CD8-positive, alpha-beta memory T cell (primary cell): Measurements from ENCODE around the gene KRTCAP2. TPM values are rescaled to one million over a fixed set of nuclear protein-coding genes. Genes with fewer than 3 reads are reported as not detected.
"Not testable (repeated sequence)": the region's sequence is repeated elsewhere in the genome, so short reads cannot be mapped to it uniquely, and the experiment has no call there.

Experiments used
- CTCF ChIA-PET: fragments of 350-600 bp; sonication (Branson Sonifier 250); formaldehyde crosslinking; loops from one replicate; lab custom pipeline; 2021; ENCODE audit warnings: antibody characterized with exemption; lab: Charles Lee
- POLR2A ChIA-PET: fragments of 350-600 bp; sonication (Branson Sonifier 250); formaldehyde crosslinking; loops from one replicate; lab custom pipeline; 2021; ENCODE audit warnings: antibody characterized with exemption; lab: Charles Lee
- DNase-seq, 5 donors: peaks; one replicate each; pipeline versions ENCODE4 v3.0.0 to v3.0.0-alpha.2; 2020 to 2022; ENCODE audit warnings: mixed read lengths in 1 of 5
- H3K27ac ChIP-seq: one replicate; pipeline ENCODE4 v1.7.0; 2013; ENCODE audit warnings: low read depth, mild to moderate bottlenecking, low read length, moderate library complexity
- H3K27me3 ChIP-seq: 2 replicates; pipeline ENCODE4 v1.7.0; 2013; ENCODE audit warnings: low read length, mild to moderate bottlenecking; ENCODE audit not compliant: insufficient read depth, poor library complexity, severe bottlenecking
- H3K36me3 ChIP-seq: 2 replicates; pipeline ENCODE4 v1.7.0; 2013; ENCODE audit warnings: mild to moderate bottlenecking, low read length, moderate library complexity; ENCODE audit not compliant: insufficient read depth
- H3K4me1 ChIP-seq: 2 replicates; pipeline ENCODE4 v1.7.0; 2013; ENCODE audit warnings: mild to moderate bottlenecking, low read length, moderate library complexity; ENCODE audit not compliant: insufficient read depth
- H3K4me3 ChIP-seq: 2 replicates; pipeline ENCODE4 v1.7.0; 2013; ENCODE audit warnings: mild to moderate bottlenecking, low read length
- H3K9me3 ChIP-seq: 2 replicates; pipeline ENCODE4 v1.7.0; 2013; ENCODE audit warnings: mild to moderate bottlenecking, low read length
- H3K27ac Mint-ChIP-seq, 8 donors: one replicate each; pipeline ENCODE4 v1.8.0; 2020 to 2021; ENCODE audit warnings: mixed read lengths in 8 of 8, mild to moderate bottlenecking in 6 of 8, inconsistent platforms in 3 of 8, moderate library complexity in 3 of 8
- H3K27me3 Mint-ChIP-seq, 2 donors: one replicate each; pipeline ENCODE4 v1.8.0; 2020 to 2021; ENCODE audit warnings: mixed read lengths in 2 of 2, mild to moderate bottlenecking in 1 of 2, moderate library complexity in 1 of 2
- H3K36me3 Mint-ChIP-seq, 3 donors: one replicate each; pipeline ENCODE4 v1.8.0; 2020 to 2021; ENCODE audit warnings: mixed read lengths in 3 of 3, inconsistent platforms in 1 of 3, mild to moderate bottlenecking in 1 of 3
- H3K4me1 Mint-ChIP-seq, 3 donors: one replicate each; pipeline ENCODE4 v1.8.0; 2020 to 2021; ENCODE audit warnings: mixed read lengths in 3 of 3, inconsistent platforms in 1 of 3, mild to moderate bottlenecking in 1 of 3
- H3K4me3 Mint-ChIP-seq, 7 donors: one replicate each; pipeline ENCODE4 v1.8.0; 2020 to 2021; ENCODE audit warnings: mixed read lengths in 7 of 7, mild to moderate bottlenecking in 6 of 7, moderate library complexity in 4 of 7, inconsistent platforms in 2 of 7
- H3K9me3 Mint-ChIP-seq, 5 donors: one replicate each; pipeline ENCODE4 v1.8.0; 2020 to 2022; ENCODE audit warnings: mixed read lengths in 5 of 5, mild to moderate bottlenecking in 3 of 5, moderate library complexity in 2 of 5, inconsistent platforms in 1 of 5
- polyA plus RNA-seq: library from polyadenylated mRNA; unstranded; fragments of 300-500 nt; fragmentation: Illumina TruSeq; gene quantifications from one replicate; pipeline ENCODE4 v1.2.3, GENCODE V29; 2021
- total RNA-seq, 2 experiments: library from RNA; stranded (reverse); gene quantifications; one replicate each; pipeline ENCODE4 v1.2.3, GENCODE V29; 2021

The KRTCAP2 gene
- total and polyA plus RNA-seq, 3 experiments from 2014 or later: 181 to 576 (median 207) TPM

DNA sequence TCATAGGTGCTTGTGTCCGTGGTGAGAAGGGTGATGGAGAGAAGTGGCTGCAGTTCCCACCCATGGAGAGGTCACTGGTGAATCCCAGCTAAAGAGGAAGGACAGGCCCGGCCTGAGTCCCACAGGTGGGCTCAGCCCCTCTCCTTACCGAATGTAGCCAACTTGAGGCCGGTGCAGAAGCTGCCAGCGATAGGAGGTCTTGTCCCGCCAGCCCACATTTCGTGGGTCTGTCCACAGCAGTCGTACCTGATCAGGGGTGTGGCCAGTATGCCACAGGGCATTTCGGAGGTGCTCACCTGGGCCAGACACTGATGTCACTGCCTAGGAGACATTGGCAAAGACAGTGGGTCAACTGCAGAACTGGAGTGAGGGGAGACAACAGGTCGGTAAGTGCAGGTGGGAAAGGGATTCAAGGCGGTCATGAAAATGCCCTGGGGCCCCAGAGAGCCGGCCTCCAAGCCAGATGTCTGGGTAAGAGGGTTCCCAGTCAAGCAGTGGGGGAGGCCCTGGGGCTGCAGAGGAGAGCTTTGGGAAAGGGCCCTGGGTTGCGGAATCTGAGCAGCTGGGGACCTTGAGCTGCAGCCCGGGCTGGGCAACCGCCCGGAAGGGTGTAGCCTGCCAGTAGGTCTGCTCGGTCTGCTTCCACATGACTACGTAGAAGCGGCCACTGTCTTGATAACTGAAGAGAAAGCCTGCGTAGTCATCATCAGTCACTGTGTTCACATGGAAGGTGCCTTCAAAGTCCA lies 24.0 kb upstream of the KRTCAP2 start:
- Mint-ChIP-seq H3K4me1 (peaks cover 23 to 36% (median 26%) of the 10 kb centered on the region in 3 donors), H3K4me3 (peak overlapping the region in 3 of 7 donors; percentile 8 to 45 (median 29))

DNA sequence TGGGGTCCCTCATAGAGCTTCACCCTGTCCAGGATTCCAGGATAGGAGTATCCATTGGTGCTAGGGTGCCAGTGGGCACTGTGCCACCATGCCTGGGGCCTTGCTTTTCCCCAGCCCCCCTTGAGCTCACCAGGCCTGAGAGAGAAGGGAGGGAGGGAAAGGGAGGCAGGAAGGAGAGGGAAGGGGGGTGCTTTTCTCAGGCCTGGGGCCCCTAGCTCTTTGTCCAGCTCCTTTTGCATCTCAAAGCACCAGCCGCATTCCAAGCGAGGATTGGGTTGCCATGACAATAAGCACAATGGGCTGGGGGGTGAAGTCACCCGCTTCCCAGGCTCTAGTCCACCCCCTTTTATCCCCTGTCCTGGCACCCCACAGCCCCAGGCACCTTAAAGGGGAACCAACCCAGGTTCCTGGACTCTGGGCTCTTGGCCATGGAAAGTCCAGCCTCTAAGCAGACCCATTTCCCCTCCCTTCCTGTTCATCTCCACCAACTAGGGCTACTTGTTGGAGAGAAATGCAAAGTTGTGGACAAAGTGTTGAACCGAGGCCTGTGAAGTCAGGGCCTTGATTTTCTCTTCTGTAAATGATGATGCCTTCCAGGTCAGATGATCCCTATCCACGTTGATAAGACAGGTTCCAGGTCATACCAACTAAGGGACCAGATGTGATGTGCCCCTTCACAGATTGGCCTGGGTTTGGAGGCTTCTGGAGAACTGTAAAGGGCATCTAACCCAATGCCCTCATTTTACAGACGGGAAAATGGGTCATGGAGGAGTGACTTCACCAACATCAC lies 23.2 kb upstream of the KRTCAP2 start:
- Mint-ChIP-seq H3K4me3 (peak overlapping the region in 4 of 7 donors; percentile 23 to 78 (median 40)), H3K4me1 (peaks cover 25 to 39% (median 26%) of the 10 kb centered on the region in 3 donors), H3K27me3 (no peaks in the 10 kb centered on the region), H3K27ac (peak overlapping the region; percentile 76 to 94 (median 88)), H3K36me3 (peaks cover 0 to 3% (median 1%) of the 10 kb centered on the region in 3 donors), H3K9me3 (no peaks in the 10 kb centered on the region)
- Histone ChIP-seq H3K27me3 (no peaks in the 10 kb centered on the region), H3K4me3 (no peak overlapping the region), H3K27ac (peak overlapping the region; percentile 13), H3K9me3 (no peaks in the 10 kb centered on the region), H3K4me1 (peaks cover 24% of the 10 kb centered on the region), H3K36me3 (no peaks in the 10 kb centered on the region)
- peak in 1 of 5 donors; percentile 44 for DNase-seq
- ChIA-PET CTCF (interaction anchor here (0.7 to 1.5 kb wide), 3 partner anchors 11 to 31 kb away, joined by 3 to 4 read pairs (median 3); partner anchors contain the start of gene THBS3), POLR2A (interaction anchor here (2.0 kb wide), 1 partner anchor 11 kb away, joined by 9 read pairs; no protein-coding TSS in a partner anchor)

More for the DNA sequence above, 24.0 kb upstream of the KRTCAP2 start:
- no peaks in the 10 kb centered on the region for H3K27me3 Mint-ChIP-seq
- H3K4me3 ChIP-seq: no peak overlapping the region
- no peaks in the 10 kb centered on the region for H3K36me3 ChIP-seq
- no peaks in the 10 kb centered on the region for H3K27me3 ChIP-seq
- no peaks in the 10 kb centered on the region for H3K9me3 Mint-ChIP-seq
- CTCF ChIA-PET: interaction anchor here (1.3 to 1.5 kb wide), 2 partner anchors 11 to 30 kb away, joined by 3 to 5 read pairs; partner anchors contain the start of genes MTX1 and THBS3
- H3K36me3 Mint-ChIP-seq: peaks cover 0 to 3% (median 1%) of the 10 kb centered on the region in 3 donors
- DNase-seq: peak in 1 of 5 donors; percentile 35
- H3K4me1 ChIP-seq: peaks cover 22% of the 10 kb centered on the region
- H3K9me3 ChIP-seq: no peaks in the 10 kb centered on the region
- POLR2A ChIA-PET: no interaction called here
- no peak overlapping the region for H3K27ac ChIP-seq
- H3K27ac Mint-ChIP-seq: peak overlapping the region in 6 of 8 donors; percentile 78 to 94 (median 86)

DNA sequence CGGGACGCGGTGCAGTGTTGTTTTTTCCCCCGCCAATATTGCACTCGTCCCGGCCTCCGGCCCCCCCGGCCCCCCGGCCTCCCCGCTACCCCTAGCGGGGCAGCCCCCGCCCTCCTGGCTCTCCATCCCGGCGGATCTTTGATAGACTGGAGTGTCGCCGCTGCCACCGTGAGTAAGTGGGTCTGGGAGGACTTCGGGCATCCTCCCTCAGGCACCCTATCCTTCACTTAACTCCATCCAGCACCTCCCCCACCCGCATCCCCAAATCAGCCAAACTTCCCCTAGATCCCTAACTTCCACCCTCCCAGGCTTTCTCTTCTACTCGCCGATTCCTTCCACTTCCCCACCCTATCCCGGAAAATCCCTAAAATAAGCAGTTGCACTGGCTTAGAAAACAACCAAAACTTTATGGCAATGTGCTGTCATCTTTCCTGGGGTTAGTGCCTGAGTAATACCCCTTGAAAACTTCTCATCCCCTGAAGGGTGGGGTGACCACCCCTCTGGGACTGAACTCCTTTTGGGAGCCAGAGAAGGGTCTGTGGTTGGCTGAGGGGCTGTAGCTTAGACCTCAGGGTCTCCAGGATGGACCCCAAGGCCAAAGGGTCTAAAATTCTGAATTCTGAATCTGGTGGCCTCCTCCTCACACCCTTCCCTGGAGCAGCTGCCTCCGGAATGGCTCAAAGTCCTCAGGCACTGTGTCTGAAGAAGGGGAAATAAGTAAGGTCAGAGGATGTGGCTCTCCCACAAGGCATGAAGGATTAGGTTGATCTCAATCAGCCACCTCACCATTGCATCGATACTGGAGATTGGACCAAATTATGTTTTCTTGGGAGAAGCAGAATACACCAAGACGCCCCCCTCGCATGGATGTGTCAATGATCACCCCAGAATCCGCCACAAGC lies 22.3 kb upstream of the KRTCAP2 start:
- ChIA-PET POLR2A (interaction anchor here (0.7 to 3.1 kb wide), 6 partner anchors 12 to 111 kb away, joined by 3 to 16 read pairs (median 6); partner anchors contain the start of genes CLK2 and MTX1), CTCF (interaction anchor here (0.7 to 3.0 kb wide), 10 partner anchors 11 to 77 kb away, joined by 3 to 84 read pairs (median 6); partner anchors contain the start of genes CLK2, KRTCAP2, MTX1 and THBS3)
- Histone ChIP-seq H3K36me3 (no peaks in the 10 kb centered on the region), H3K4me3 (no peak overlapping the region), H3K4me1 (peaks cover 24% of the 10 kb centered on the region), H3K27ac (peak overlapping the region; percentile 89), H3K9me3 (no peaks in the 10 kb centered on the region), H3K27me3 (no peaks in the 10 kb centered on the region)
- peak overlapping the region; percentile 68 to 94 (median 90) for H3K27ac Mint-ChIP-seq
- H3K4me3 Mint-ChIP-seq: peak overlapping the region; percentile 47 to 87 (median 62)
- peaks cover 0 to 3% (median 1%) of the 10 kb centered on the region in 3 donors for H3K36me3 Mint-ChIP-seq
- peak in 2 of 5 donors; percentile 14 to 38 for DNase-seq
- peaks cover 25 to 39% (median 26%) of the 10 kb centered on the region in 3 donors for H3K4me1 Mint-ChIP-seq
- no peaks in the 10 kb centered on the region for H3K27me3 Mint-ChIP-seq
- no peaks in the 10 kb centered on the region for H3K9me3 Mint-ChIP-seq

DNA sequence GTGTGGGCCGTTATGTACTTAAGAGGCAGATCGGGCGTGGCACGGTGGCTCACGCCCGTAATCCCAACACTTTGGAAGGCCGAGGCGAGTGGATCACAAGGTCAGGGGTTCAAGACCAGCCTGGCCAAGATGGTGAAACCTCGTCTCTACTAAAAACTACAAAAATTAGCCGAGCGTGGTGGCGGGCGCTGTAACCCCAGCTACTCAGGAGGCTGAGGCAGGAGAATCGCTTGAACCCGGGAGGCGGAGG lies 20.8 kb upstream of the KRTCAP2 start:
- H3K36me3 ChIP-seq: not testable (repeated sequence)
- H3K4me1 ChIP-seq: peaks cover 24% of the 10 kb centered on the region

DNA sequence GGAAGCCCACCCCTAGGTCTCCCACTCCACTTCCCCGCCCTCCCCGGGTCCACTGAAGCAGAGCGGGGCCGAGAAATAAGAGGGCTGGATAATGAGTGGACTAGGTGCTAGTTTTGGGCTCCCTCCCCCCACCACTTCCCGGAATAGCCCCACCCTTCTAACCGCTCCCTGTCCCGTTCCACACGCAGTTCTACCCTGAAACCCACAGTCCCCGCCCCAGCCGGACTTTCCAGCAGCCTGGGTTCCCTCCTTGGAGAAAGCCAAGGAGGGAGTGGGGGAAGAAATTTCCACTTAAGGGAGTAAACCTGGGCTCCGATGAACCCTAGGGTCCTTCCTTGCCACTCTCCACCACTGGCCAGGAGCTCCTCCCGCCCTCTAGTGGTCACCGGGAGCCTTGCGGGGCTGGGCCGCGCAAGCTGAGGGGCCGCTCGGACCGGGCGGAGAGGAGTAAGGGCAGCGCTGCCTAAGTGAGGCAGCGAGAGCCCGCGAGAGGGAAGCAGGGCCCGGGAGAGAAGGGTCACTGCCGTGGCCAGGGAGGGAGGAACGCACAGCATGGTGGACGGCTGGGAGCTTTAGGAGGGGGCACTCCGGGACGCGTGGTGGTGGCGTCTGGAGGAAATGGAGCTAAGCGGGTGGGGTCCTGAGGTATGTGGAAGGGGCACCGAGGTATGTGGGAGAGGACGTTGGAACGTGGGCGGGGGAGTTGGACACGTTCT lies 20.3 kb upstream of the KRTCAP2 start:
- no peaks in the 10 kb centered on the region for H3K27me3 ChIP-seq
- no peaks in the 10 kb centered on the region for H3K9me3 ChIP-seq
- H3K27ac ChIP-seq: peak overlapping the region; percentile 89
- Mint-ChIP-seq H3K4me1 (peaks cover 25 to 39% (median 26%) of the 10 kb centered on the region in 3 donors), H3K27me3 (no peaks in the 10 kb centered on the region), H3K27ac (peak overlapping the region; percentile 94 to 100 (median 98)), H3K36me3 (peaks cover 0 to 3% (median 0%) of the 10 kb centered on the region in 3 donors), H3K9me3 (no peaks in the 10 kb centered on the region), H3K4me3 (peak overlapping the region; percentile 83 to 95 (median 89))
- no peaks in the 10 kb centered on the region for H3K36me3 ChIP-seq
- ChIA-PET CTCF (interaction anchor here (0.6 to 3.0 kb wide), 22 partner anchors 8 to 414 kb away, joined by 3 to 84 read pairs (median 5); partner anchors contain the start of genes ADAM15, KRTCAP2, MTX1 and SLC50A1), POLR2A (interaction anchor here (0.7 to 3.1 kb wide), 6 partner anchors 16 to 457 kb away, joined by 3 to 16 read pairs (median 6); partner anchors contain the start of gene KRTCAP2)
- H3K4me3 ChIP-seq: peak overlapping the region; percentile 78
- peaks cover 24% of the 10 kb centered on the region for H3K4me1 ChIP-seq
- peak; percentile 55 to 78 (median 58) for DNase-seq

More for the DNA sequence above, 20.8 kb upstream of the KRTCAP2 start:
- DNase-seq, H3K27me3 ChIP-seq, H3K9me3 ChIP-seq, H3K9me3 Mint-ChIP-seq, H3K27me3 Mint-ChIP-seq, H3K36me3 Mint-ChIP-seq: not testable (repeated sequence)
- Mint-ChIP-seq H3K4me3 (peak overlapping the region; percentile 83 to 95 (median 89)), H3K4me1 (peaks cover 25 to 39% (median 26%) of the 10 kb centered on the region in 3 donors), H3K27ac (peak overlapping the region; percentile 94 to 100 (median 98))
- ChIA-PET POLR2A (interaction anchor here (0.7 to 3.1 kb wide), 9 partner anchors 15 to 457 kb away, joined by 3 to 16 read pairs (median 5); partner anchors contain the start of genes KRTCAP2 and MTX1), CTCF (interaction anchor here (0.6 to 3.0 kb wide), 22 partner anchors 8 to 414 kb away, joined by 3 to 84 read pairs (median 5); partner anchors contain the start of genes ADAM15, CLK2, KRTCAP2 and MTX1)
- Histone ChIP-seq H3K4me3 (peak overlapping the region; percentile 78), H3K27ac (peak overlapping the region; percentile 89)

DNA sequence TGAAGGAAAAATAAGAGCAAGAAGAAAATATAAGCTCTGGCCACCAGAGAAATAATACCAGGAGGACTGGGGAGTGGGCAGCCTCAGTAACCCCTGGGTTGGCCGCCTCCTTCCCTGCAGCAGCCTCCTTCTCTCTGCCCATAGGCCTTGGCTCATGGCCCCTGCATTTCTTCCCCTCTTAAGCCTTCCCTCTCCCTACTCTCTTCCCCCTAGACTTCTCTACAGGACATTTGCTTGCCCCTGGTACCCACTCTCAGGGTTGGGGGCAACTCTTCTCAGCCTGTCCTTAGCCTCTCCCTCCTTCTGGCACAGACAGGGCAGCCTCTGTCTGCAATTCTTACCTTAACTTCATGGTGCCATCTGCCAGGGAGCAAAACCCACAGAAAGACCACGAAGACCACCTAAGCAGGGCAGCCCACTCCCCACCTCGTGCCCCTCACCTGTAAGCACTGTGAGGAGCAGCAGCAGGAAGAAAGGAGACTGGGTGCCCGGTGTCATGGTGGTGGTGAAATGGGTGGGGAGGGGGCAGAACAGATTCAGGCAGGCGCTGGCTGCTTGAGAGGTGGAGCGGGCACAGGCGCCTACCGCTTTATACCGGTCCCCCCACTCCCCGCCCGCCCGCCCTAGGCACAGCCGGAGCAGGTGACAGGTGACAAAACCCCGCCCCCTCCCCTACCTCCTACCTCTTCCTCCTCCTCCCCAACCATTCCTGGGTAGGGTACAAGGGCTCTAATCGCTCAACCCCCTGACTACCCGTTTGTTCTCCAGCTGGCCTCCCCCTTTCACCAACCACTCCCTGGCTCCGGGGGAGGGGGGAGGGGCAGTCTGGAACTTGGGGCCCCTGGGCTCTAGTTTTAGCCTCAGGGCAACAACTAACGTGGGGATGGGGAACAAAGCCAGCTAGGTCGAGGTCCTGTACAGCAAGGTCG lies 19.5 kb upstream of the KRTCAP2 start:
- ChIA-PET POLR2A (interaction anchor here (0.6 to 3.1 kb wide), 5 partner anchors 16 to 62 kb away, joined by 3 to 16 read pairs (median 6); no protein-coding TSS in a partner anchor), CTCF (interaction anchor here (0.9 to 3.0 kb wide), 17 partner anchors 7 to 206 kb away, joined by 3 to 84 read pairs (median 5); partner anchors contain the start of genes ADAM15, KRTCAP2, MTX1 and THBS3)
- H3K9me3 Mint-ChIP-seq: no peaks in the 10 kb centered on the region
- Histone ChIP-seq H3K36me3 (no peaks in the 10 kb centered on the region), H3K4me3 (peak overlapping the region; percentile 78), H3K27ac (peak overlapping the region; percentile 89), H3K4me1 (peaks cover 24% of the 10 kb centered on the region), H3K27me3 (no peaks in the 10 kb centered on the region), H3K9me3 (no peaks in the 10 kb centered on the region)
- no peaks in the 10 kb centered on the region for H3K36me3 Mint-ChIP-seq
- peak overlapping the region; percentile 83 to 95 (median 89) for H3K4me3 Mint-ChIP-seq
- H3K27ac Mint-ChIP-seq: peak overlapping the region; percentile 78 to 99 (median 98)
- H3K4me1 Mint-ChIP-seq: peaks cover 31 to 45% (median 31%) of the 10 kb centered on the region in 3 donors
- no peaks in the 10 kb centered on the region for H3K27me3 Mint-ChIP-seq
- DNase-seq: peak in 4 of 5 donors; percentile 9 to 58 (median 30)
